COR-L47 (cell line): ENCODE data around the gene GPATCH4.
"Not testable (repeated sequence)": the region's sequence is repeated elsewhere in the genome, so short reads cannot be mapped to it uniquely, and the experiment has no call there.

Experiments
- DNase-seq: peaks from one replicate; lab custom pipeline; 2025; lab: John Stamatoyannopoulos, UW

GPATCH4 gene

GRCh38 chr1:156626079-156626438, 24.8 kb upstream of the GPATCH4 start:
- no peak for DNase-seq

DNA sequence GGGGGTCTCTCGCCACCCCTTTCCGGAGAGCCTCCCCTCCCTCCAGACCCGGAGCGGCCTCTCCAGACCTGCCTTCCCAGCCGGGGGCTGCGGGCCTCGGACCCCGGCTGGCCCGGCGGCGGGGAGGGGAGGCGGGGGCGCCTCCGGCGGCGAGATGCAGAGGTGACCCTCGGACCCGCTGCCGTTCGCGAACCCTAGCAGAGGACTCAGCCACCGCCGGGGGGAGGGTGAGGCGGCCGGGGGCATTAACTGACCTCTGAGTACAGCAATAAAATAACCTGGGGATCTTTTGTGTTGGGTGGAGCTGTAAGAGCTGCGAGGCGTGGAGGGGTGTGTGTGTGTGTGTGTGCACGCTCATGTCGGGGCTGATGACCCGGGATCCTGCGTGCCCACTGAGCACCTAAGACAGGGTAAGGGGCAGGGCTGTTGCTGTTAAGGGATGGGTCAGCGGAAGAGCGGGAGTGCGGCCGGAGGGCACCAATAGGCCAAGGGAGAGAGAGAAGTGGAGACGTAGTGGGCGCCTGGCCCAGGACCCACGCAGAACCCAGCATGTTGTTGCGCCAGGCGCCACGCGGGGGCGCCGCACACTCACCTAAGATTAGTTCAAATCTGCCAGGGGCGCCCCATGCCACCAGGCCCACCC, 24.3 kb upstream of the GPATCH4 start:
- DNase-seq, result peak; percentile 30

- no peak for DNase-seq
Measured at GRCh38 chr1:156624814-156625435, 23.6 kb upstream of the GPATCH4 start.

DNA sequence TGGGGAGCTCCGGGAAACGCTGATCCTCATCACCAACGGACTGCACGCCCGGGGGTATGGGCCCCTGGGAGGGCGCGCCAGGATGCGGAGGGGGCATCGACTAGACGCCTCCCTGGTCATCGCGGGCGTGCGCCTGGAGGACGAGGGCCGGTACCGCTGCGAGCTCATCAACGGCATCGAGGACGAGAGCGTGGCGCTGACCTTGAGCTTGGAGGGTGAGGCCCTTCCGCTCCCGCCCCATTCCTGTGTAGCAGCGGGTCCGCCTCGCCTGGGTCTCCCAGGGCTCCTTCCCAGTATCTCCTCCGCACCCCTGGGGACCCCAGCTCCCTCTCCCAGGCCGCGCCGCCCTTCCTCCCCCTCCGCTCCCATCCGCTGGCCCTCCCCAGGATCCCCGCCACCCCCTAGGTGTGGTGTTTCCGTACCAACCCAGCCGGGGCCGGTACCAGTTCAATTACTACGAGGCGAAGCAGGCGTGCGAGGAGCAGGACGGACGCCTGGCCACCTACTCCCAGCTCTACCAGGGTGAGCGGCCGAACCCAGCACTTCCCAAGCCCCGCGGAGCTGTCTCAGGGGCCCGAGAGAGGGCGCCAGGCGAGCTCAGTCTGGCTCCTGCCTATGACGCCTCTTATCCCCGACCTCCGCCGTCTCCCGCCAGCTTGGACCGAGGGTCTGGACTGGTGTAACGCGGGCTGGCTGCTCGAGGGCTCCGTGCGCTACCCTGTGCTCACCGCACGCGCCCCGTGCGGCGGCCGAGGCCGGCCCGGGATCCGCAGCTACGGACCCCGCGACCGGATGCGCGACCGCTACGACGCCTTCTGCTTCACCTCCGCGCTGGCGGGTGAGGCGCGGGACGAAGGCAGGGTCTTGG, 22.9 kb upstream of the GPATCH4 start:
- DNase-seq, result peak; percentile 61

DNA sequence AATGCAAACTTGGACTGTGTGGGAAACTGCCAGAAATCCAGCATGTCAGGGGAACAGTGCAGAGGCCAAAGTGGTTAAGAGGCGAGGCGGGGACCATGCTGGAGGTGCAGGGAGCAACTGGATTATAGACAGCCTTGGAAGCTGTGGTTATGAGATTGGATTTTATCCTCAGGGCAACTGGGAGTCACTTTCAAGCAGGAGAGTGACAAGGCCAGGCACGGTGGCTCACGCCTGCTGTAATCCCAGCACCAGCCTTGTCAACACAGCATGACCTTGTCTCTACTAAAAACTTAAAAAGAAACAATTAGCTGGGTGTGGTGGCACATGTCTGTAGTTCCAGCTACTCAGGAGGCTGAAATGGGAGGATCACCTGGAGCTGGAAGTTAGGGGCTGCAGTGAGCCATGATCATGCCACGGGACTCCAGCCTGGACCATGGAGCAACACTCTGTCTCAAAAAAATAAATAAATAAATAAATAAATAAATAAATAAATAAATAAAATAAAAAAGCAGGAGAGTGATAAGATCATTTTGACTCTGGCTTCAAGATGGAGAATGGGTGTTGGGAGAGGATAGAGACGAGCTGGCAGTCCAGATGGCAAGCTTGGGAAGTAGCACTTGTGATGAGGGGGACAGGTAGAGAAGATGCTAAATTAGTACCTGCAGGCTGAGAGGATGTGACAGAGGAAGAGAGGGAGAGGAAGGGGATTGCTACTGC, 21.5 kb upstream of the GPATCH4 start:
- DNase-seq, result no peak

- DNase-seq, result no peak
Measured at GRCh38 chr1:156619582-156619955, 18.3 kb upstream of the GPATCH4 start.

- DNase-seq, result peak; percentile 38
Measured at GRCh38 chr1:156618853-156619581, 17.7 kb upstream of the GPATCH4 start, which contains the start of gene HAPLN2. Gene HAPLN2 (plus strand): TSS chr1:156619415. CDS start chr1:156623491, 4,076 bp downstream.

GRCh38 chr1:156616463-156616862, 15.2 kb upstream of the GPATCH4 start:
- DNase-seq, result peak; percentile 87

- no peak for DNase-seq
Measured at GRCh38 chr1:156615946-156616345, 14.7 kb upstream of the GPATCH4 start.

DNA sequence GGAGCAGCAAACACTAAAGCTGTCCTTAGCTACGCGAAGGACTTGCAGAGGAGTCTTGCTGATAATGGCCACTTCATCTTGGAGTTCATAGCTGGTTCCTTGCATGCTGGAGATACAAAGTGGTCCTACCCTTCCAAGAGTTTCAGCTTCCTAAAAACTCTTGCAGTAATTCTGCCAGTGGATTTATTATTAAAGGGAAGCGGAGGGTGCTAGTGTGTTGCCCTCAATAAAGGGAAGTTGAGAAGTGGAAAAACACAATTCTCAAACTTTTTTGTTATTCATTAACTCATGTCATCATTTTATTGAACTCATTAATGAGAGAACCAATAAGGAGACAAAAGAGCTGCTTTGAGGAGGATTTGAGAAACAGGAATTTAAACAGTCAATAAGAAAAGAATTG, 11.4 kb upstream of the GPATCH4 start:
- no peak for DNase-seq

DNA sequence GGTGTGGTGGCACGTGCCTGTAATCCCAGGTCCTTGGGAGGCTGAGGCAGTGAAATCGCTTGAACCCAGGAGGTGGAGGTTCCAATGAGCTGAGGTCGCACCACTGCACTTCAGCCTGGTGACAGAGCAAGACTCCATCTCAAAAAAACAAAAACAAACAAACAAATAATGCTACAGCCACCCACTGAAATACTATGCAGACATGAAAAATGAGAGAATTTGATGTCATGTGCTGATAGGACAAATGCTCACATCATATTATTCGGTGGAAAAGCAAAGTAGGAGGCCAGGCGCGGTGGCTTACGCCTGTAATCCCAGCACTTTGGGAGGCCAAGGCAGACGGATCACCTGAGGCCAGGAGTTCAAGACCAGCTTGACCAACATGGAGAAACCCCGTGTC, 8.8 kb upstream of the GPATCH4 start:
- DNase-seq, result not testable (repeated sequence)

- peak; percentile 78 for DNase-seq
Measured at GRCh38 chr1:156608981-156609380, 7.7 kb upstream of the GPATCH4 start.

DNA sequence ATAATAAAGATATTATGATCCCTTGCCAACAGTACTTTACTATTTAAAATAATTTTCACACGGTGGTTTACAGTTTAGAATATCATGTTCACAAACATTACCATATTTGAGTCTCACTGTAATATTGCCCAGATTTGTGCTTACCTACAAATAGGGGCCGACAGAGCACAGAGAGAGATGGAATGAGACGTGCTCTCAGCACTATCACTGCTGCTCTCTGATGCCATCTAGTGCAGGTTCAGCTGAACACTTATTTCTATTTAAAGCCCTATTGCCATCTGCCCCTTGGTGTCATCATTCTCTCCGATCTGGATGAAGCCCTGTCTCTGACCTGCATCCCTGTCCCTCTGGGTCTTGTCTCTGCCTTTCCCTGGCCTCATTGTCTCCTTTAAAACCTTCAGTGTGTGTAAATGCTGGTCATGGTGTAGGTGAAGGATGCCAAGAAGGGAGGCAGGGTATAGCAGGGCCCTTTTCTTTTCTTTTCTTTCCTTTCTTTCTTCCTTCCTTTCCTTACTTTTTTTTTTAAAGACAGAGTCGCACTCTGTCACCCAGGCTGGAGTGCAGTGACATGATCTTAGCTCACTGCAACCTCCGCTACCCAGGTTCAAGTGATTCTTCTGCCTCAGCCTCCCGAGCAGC, 6.9 kb upstream of the GPATCH4 start:
- DNase-seq, result peak; percentile 76

GRCh38 chr1:156607344-156607743, 6.1 kb upstream of the GPATCH4 start:
- not testable (repeated sequence) for DNase-seq

DNA sequence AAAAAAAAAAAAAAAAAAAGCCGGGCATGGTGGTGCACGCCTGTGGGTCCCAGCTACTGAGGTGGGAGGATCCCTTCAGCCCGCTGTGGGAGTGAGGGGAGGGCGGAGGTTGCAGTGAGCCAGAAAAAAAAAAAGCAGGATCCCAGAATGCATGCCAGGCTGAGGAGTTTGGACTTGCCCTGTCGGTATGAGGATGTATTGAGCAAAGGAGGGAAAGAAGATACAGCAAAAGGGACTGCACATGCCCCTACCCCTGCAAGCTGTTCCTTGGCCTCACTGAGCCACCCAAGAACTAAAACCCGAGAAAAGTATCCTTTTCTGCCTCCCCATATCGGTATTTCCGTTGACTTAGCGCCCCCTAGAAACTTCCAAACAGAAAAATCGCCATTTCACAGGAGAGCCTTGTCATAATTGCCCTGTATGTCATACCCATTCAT, 1.3 kb upstream of the GPATCH4 start:
- DNase-seq, result no peak

DNA sequence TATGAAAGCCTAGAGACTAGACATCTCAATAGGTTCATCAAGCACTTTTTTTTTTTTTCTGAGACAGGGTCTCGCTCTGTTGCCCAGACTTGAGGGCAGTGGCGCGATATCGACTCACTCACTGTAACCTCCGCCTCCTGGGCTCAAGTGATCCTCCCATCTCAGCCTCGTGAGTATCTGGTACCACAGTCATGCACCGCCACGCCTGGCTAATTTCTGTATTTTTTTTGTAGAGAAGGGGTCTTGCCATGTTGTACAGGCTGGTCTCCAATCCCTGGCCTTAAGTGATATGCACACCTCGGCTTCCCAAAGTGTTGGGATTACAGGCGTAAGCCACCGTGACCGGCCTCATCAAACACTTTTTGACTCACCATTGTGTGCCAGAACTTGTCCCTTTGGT, 613 bp upstream of the GPATCH4 start:
- DNase-seq, result no peak

- DNase-seq, result no peak
Measured at GRCh38 chr1:156600733-156601121, 552 bp downstream of the GPATCH4 start.

DNA sequence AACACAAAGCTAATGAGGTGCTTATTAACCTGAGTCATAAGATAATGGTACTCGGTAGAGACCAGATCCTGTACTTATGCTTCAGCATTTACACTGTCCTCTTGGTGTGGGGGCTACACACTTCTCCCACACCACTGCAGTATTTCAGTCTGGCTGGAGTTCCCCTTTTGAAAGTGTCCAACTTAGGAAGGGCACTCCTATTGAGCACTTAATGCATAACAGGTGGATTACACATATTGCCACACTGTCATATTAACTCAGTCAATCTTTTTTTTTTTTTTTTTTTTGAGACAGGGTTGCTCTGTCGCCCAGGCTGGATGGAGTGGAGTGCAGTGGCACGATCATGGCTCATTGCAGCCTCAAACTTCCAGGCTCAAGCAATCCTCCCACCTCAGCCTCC, 1.5 kb downstream of the GPATCH4 start:
- DNase-seq, result no peak

DNA sequence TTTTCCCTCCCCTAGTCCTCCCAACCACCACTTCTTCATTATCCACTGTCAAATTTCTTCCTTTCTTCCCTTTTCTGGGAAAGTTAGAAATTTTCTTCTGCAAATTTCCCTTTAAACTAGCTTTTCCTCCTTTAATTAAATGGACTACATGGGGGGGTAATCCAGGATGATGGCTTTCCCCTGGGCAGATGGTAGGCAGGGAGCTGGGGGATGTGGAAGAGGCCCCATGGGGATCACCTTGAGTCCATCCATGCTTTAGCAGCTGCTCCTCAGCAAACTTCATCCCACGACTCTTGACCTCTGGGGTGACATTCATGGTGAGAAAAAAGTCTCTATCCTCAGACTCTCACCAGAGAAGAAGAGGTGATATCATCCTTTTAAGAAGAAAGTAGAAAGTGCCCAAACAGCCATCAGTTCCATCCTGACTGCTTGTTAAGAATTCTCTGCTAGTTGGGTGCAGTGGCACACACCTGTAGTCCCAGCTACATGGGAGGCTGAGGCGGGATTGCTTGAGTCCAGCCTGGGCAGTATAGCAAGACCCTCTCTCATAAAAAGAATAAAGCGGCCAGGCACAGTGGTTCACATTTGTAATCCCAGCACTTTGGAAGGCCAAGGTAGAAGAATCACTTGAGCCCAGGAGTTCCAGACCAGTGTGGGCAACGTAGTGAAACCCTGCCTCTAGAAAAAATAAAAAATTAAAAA, 2.4 kb downstream of the GPATCH4 start:
- DNase-seq, result no peak

GRCh38 chr1:156598125-156598524, 3.2 kb downstream of the GPATCH4 start:
- no peak for DNase-seq

DNA sequence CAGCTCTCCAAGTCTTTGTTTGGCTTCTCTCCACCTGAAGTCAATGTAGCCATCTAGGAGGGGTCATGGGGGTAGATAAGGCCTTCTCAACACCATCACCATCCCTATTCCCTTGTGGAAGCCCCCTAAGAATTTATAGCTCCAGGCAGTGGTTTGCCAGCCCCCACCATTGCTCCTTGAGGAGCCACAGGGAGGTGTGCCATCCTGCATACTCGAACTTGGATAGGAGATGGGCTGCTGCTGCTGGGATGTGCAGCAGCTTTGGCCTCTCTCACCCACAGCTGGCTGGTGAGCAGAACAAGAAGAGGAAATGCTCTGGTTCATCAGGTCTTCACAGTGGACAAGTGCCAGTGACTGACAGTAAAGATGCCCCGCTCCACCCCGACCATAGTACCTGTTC, 4.9 kb downstream of the GPATCH4 start:
- no peak for DNase-seq
